NT2/D1 (cell line): ENCODE results near the gene FRMD3.

Experiments
- DNase-seq: peaks from one replicate; pipeline ENCODE4 v3.0.0-alpha.2; 2011; ENCODE audit warnings: low read depth, low spot score
- H3K27me3 ChIP-seq: 2 replicates; pipeline ENCODE4 v1.6.0; 2011; ENCODE audit warnings: mild to moderate bottlenecking; ENCODE audit not compliant: insufficient read length, insufficient read depth
- H3K36me3 ChIP-seq: 2 replicates; pipeline ENCODE4 v1.6.1; 2011; ENCODE audit warnings: mild to moderate bottlenecking, low read length, mixed read lengths; ENCODE audit not compliant: insufficient read depth, insufficient read length
- H3K4me1 ChIP-seq: 2 replicates; pipeline ENCODE4 v1.5.1; 2011; ENCODE audit not compliant: insufficient read depth, insufficient read length
- H3K4me3 ChIP-seq: 2 replicates; pipeline ENCODE4 v1.5.1; 2011; ENCODE audit warnings: low read depth; ENCODE audit not compliant: insufficient read length
- H3K9ac ChIP-seq: 2 replicates; pipeline ENCODE4 v1.6.0; 2011; ENCODE audit warnings: low read depth; ENCODE audit not compliant: insufficient read length
- H3K9me3 ChIP-seq: 2 replicates; pipeline ENCODE4 v1.5.1; 2011; ENCODE audit warnings: mild to moderate bottlenecking, low read length; ENCODE audit not compliant: insufficient read depth
- SUZ12 ChIP-seq: IDR thresholded peaks from 2 replicates; pipeline ENCODE4 v1.6.1; 2011; ENCODE audit not compliant: insufficient read length, insufficient read depth; ENCODE audit errors: extremely low read depth
- YY1 ChIP-seq: IDR thresholded peaks from 2 replicates; pipeline ENCODE4 v1.6.1; 2011; ENCODE audit not compliant: insufficient read length, insufficient read depth
- ZNF274 ChIP-seq: IDR thresholded peaks from 2 replicates; pipeline ENCODE4 v1.6.1; 2011; ENCODE audit warnings: mild to moderate bottlenecking, low read depth, low read length

The FRMD3 gene

GRCh38 chr9:83449983-83450382, 88.2 kb downstream of the FRMD3 start:
- Histone ChIP-seq H3K36me3 (no peaks in the 10 kb centered on the region), H3K9ac (no peak overlapping the region), H3K27me3 (no peaks in the 10 kb centered on the region), H3K4me1 (peaks cover 3% of the 10 kb centered on the region), H3K4me3 (no peak overlapping the region), H3K9me3 (no peaks in the 10 kb centered on the region)
- DNase-seq: no peak
- no peak for TF ChIP-seq SUZ12
- TF ChIP-seq YY1: no peak
- TF ChIP-seq ZNF274: no peak

GRCh38 chr9:83449166-83449565, 89.0 kb downstream of the FRMD3 start:
- H3K4me1 ChIP-seq: peaks cover 3% of the 10 kb centered on the region

GRCh38 chr9:83448626-83449025, 89.6 kb downstream of the FRMD3 start:
- H3K4me3 ChIP-seq: no peak overlapping the region
- TF ChIP-seq SUZ12: no peak
- no peak for TF ChIP-seq YY1
- H3K36me3 ChIP-seq: no peaks in the 10 kb centered on the region
- no peak for DNase-seq
- H3K4me1 ChIP-seq: peaks cover 3% of the 10 kb centered on the region
- no peak overlapping the region for H3K9ac ChIP-seq
- no peaks in the 10 kb centered on the region for H3K27me3 ChIP-seq
- H3K9me3 ChIP-seq: no peaks in the 10 kb centered on the region

More at GRCh38 chr9:83449166-83449565, 89.0 kb downstream of the FRMD3 start:
- no peak for DNase-seq
- no peak overlapping the region for H3K4me3 ChIP-seq
- no peaks in the 10 kb centered on the region for H3K9me3 ChIP-seq
- TF ChIP-seq YY1 (no peak), SUZ12 (no peak), ZNF274 (no peak)
- H3K27me3 ChIP-seq: no peaks in the 10 kb centered on the region
- no peak overlapping the region for H3K9ac ChIP-seq
- H3K36me3 ChIP-seq: no peaks in the 10 kb centered on the region

GRCh38 chr9:83447351-83447750, 90.8 kb downstream of the FRMD3 start:
- H3K9ac ChIP-seq: no peak overlapping the region
- no peaks in the 10 kb centered on the region for H3K27me3 ChIP-seq
- no peak overlapping the region for H3K4me3 ChIP-seq
- H3K36me3 ChIP-seq: no peaks in the 10 kb centered on the region
- DNase-seq: no peak
- TF ChIP-seq SUZ12: no peak
- TF ChIP-seq ZNF274: no peak
- TF ChIP-seq YY1: no peak
- no peaks in the 10 kb centered on the region for H3K9me3 ChIP-seq
- H3K4me1 ChIP-seq: peaks cover 3% of the 10 kb centered on the region

GRCh38 chr9:83445703-83446265, 92.4 kb downstream of the FRMD3 start:
- H3K9me3 ChIP-seq: no peaks in the 10 kb centered on the region
- no peaks in the 10 kb centered on the region for H3K27me3 ChIP-seq
- no peak overlapping the region for H3K4me3 ChIP-seq
- DNase-seq: no peak
- H3K4me1 ChIP-seq: no peaks in the 10 kb centered on the region
- TF ChIP-seq YY1 (no peak), SUZ12 (no peak), ZNF274 (no peak)
- no peaks in the 10 kb centered on the region for H3K36me3 ChIP-seq
- no peak overlapping the region for H3K9ac ChIP-seq

- TF ChIP-seq ZNF274 (no peak), SUZ12 (no peak), YY1 (no peak)
Measured at GRCh38 chr9:83444110-83444509, 94.1 kb downstream of the FRMD3 start.

GRCh38 chr9:83441390-83441789, 96.8 kb downstream of the FRMD3 start:
- no peaks in the 10 kb centered on the region for H3K9me3 ChIP-seq
- H3K27me3 ChIP-seq: no peaks in the 10 kb centered on the region
- DNase-seq: no peak
- H3K9ac ChIP-seq: no peak overlapping the region
- no peaks in the 10 kb centered on the region for H3K36me3 ChIP-seq
- no peak for TF ChIP-seq ZNF274
- H3K4me1 ChIP-seq: no peaks in the 10 kb centered on the region
- no peak overlapping the region for H3K4me3 ChIP-seq

More at GRCh38 chr9:83444110-83444509, 94.1 kb downstream of the FRMD3 start:
- Histone ChIP-seq H3K4me3 (no peak overlapping the region), H3K36me3 (no peaks in the 10 kb centered on the region), H3K9me3 (no peaks in the 10 kb centered on the region), H3K4me1 (no peaks in the 10 kb centered on the region), H3K9ac (no peak overlapping the region), H3K27me3 (no peaks in the 10 kb centered on the region)
- no peak for DNase-seq

GRCh38 chr9:83440641-83441040, 97.6 kb downstream of the FRMD3 start:
- no peaks in the 10 kb centered on the region for H3K27me3 ChIP-seq
- TF ChIP-seq ZNF274: no peak
- no peak for TF ChIP-seq YY1
- TF ChIP-seq SUZ12: no peak
- DNase-seq: no peak
- no peaks in the 10 kb centered on the region for H3K9me3 ChIP-seq
- H3K4me3 ChIP-seq: no peak overlapping the region
- H3K36me3 ChIP-seq: no peaks in the 10 kb centered on the region
- H3K9ac ChIP-seq: no peak overlapping the region
- no peaks in the 10 kb centered on the region for H3K4me1 ChIP-seq
